Natural killer cell (primary cell): ENCODE measurements around the gene LIPG. TPM values are rescaled to one million over a fixed set of nuclear protein-coding genes. Genes with fewer than 3 reads are reported as not detected.

Experiments
- ATAC-seq, 3 donors: fragments of 150-1000 bp in 2 of 3; fragments of 200-7000 bp in 1 of 3; cut with Tn5 transposase; 1 replicate in 1 of 3; 2 replicates in 2 of 3; pipeline ENCODE4 v1.10.0; 2021; ENCODE audit warnings: mild to moderate bottlenecking in 2 of 3, moderate library complexity in 2 of 3
- DNase-seq, 2 donors: peaks; one replicate each; pipeline versions ENCODE4 v3.0.0 to v3.0.0-alpha.2; 2013 to 2021; ENCODE audit warnings: mixed read lengths in 1 of 2
- H3K27ac ChIP-seq: one replicate; pipeline ENCODE4 v1.5.1; 2013; ENCODE audit warnings: mild to moderate bottlenecking, low read length
- H3K27me3 ChIP-seq: one replicate; pipeline ENCODE4 v1.6.1; 2013; ENCODE audit warnings: low read length; ENCODE audit not compliant: control insufficient read depth, insufficient read depth
- H3K36me3 ChIP-seq: one replicate; pipeline ENCODE4 v1.6.1; 2013; ENCODE audit warnings: low read length; ENCODE audit not compliant: control insufficient read depth, insufficient read depth
- H3K4me1 ChIP-seq: one replicate; pipeline ENCODE4 v1.6.1; 2013; ENCODE audit warnings: low read length; ENCODE audit not compliant: control insufficient read depth, insufficient read depth
- H3K4me3 ChIP-seq: one replicate; pipeline ENCODE4 v1.5.1; 2013; ENCODE audit warnings: low read length
- H3K9me3 ChIP-seq: one replicate; pipeline ENCODE4 v1.6.1; 2013; ENCODE audit warnings: low read length; ENCODE audit not compliant: control insufficient read depth, insufficient read depth
- H3K27ac Mint-ChIP-seq, 2 donors: one replicate each; pipeline ENCODE4 v1.8.0; 2022; ENCODE audit warnings: mild to moderate bottlenecking in 2 of 2, mixed read lengths in 2 of 2, moderate library complexity in 1 of 2
- H3K27me3 Mint-ChIP-seq, 2 donors: one replicate each; pipeline ENCODE4 v1.8.0; 2022; ENCODE audit warnings: low read depth in 2 of 2, mixed read lengths in 2 of 2
- H3K36me3 Mint-ChIP-seq: one replicate; pipeline ENCODE4 v1.8.0; 2022; ENCODE audit warnings: mixed read lengths
- H3K4me1 Mint-ChIP-seq, 2 donors: one replicate each; pipeline ENCODE4 v1.8.0; 2022; ENCODE audit warnings: mixed read lengths in 2 of 2
- H3K4me3 Mint-ChIP-seq: one replicate; pipeline ENCODE4 v1.8.0; 2022; ENCODE audit warnings: mild to moderate bottlenecking, moderate library complexity, mixed read lengths
- H3K9me3 Mint-ChIP-seq, 2 donors: one replicate each; pipeline ENCODE4 v1.8.0; 2022; ENCODE audit warnings: mixed read lengths in 2 of 2
- CTCF ChIP-seq: fragments of 200-600 bp; IDR thresholded peaks from one replicate; pipeline ENCODE4 v1.8.0; 2022; ENCODE audit warnings: antibody characterized with exemption
- WGBS: methylation state at CpG from one replicate; pipeline ENCODE4 v1.1.7; 2013; ENCODE audit warnings: missing lambda C conversion rate; ENCODE audit not compliant: insufficient coverage; 5-methylcytosine and 5-hydroxymethylcytosine counted together
- intact Hi-C: fragments of 100-400 bp; cut with micrococcal nuclease; formaldehyde crosslinking; loops from one replicate; pipeline ENCODE4 v1.14.2; 2022
- total RNA-seq, 4 donors: library from RNA; stranded (reverse); fragments of 120-200 nt in 1 of 4; gene quantifications; one replicate each; pipeline versions ENCODE4 v1.2.3 to v1.2.4, GENCODE V29; 2013 to 2022

Gene LIPG
- total RNA-seq, 3 donors from 2014 or later (not counting 1 experiment from before 2014, with no cell fraction given): 0.48 TPM; not detected in 2

DNA sequence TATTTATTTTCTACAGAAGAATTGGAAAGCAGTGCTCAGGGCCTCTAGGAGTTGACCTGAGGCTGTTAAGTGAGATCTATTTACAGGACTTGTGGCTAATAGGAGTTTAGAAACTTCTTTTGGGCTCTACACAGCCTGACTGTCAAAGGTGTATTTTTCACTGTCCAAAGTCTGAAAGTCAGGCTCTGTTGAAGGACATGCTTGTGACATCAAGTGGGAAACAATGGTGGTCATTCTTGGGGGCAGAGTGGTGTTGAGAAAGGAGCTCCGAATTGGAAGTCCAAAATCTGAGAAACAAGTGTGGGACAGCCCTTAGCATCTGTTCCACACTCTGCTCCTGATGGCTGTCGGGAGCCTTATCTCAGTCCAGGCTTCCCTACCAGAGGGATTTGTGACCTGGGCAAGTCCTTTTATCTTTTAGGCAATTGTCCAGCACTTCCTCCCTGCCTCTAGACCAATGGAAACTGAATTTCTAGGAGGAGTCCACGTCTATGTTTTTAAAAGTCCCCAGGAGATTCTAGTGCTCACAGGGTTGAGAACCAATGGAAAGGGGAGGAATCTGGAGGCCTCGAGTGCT lies 76.4 kb downstream of the LIPG start:
- no peak overlapping the region for H3K4me3 Mint-ChIP-seq
- TF ChIP-seq CTCF: no peak
- H3K36me3 Mint-ChIP-seq: no peaks in the 10 kb centered on the region
- H3K4me1 Mint-ChIP-seq: no peaks in the 10 kb centered on the region
- H3K36me3 ChIP-seq: no peaks in the 10 kb centered on the region
- intact Hi-C loops: no loop called here
- no peaks in the 10 kb centered on the region for H3K9me3 Mint-ChIP-seq
- no peak overlapping the region for H3K27ac ChIP-seq
- no peak overlapping the region for H3K27ac Mint-ChIP-seq
- no peak overlapping the region for H3K4me3 ChIP-seq
- 69% methylated on average over 4 of the region's 4 CpGs for WGBS
- no peaks in the 10 kb centered on the region for H3K4me1 ChIP-seq
- H3K27me3 ChIP-seq: no peaks in the 10 kb centered on the region
- H3K9me3 ChIP-seq: no peaks in the 10 kb centered on the region
- ATAC-seq (no peak), DNase-seq (no peak)
- H3K27me3 Mint-ChIP-seq: peaks cover 4 to 13% of the 10 kb centered on the region in 2 donors

DNA sequence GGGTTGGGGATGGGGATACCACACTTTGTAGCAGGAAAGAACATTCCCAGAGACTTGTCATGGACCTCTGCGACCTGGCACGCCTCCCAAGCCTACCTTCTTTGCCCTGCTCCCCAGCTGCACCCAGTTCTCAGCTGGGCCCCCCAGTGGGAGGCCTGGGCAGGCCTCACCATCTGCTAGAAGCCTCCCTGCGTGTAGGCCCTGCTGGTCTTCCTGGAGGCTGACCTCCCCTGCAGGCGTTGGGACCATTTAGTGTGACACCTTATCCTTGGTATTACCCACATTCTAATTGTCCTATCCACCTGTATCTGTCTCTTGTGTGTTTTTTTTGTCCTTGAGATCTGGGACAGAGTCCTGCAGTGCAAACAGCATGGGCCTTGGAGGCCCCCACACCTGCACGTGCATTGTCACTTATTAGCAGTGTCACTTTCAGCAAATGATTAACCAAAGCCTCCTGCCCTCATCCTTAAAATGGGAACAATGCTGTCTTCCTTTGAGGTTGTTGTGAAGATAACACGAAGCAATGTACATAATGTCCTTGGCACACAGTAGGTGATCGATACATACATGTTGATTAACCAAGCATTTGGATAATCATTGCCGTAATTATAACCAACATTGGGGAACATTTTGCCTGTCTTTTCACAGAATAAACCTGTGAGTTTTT lies 77.2 kb downstream of the LIPG start:
- no peak overlapping the region for H3K4me3 Mint-ChIP-seq
- no peaks in the 10 kb centered on the region for H3K9me3 Mint-ChIP-seq
- intact Hi-C loops: no loop called here
- TF ChIP-seq CTCF: no peak
- no peaks in the 10 kb centered on the region for H3K4me1 Mint-ChIP-seq
- peaks cover 7 to 12% of the 10 kb centered on the region in 2 donors for H3K27me3 Mint-ChIP-seq
- 84% methylated on average over 8 of the region's 8 CpGs for WGBS
- no peak overlapping the region for H3K27ac ChIP-seq
- H3K36me3 Mint-ChIP-seq: no peaks in the 10 kb centered on the region
- no peak for DNase-seq
- H3K4me3 ChIP-seq: no peak overlapping the region
- no peaks in the 10 kb centered on the region for H3K27me3 ChIP-seq
- no peak for ATAC-seq
- no peaks in the 10 kb centered on the region for H3K36me3 ChIP-seq
- H3K4me1 ChIP-seq: no peaks in the 10 kb centered on the region
- no peak overlapping the region for H3K27ac Mint-ChIP-seq
- H3K9me3 ChIP-seq: no peaks in the 10 kb centered on the region

- no peaks in the 10 kb centered on the region for H3K36me3 Mint-ChIP-seq
- 79% methylated on average over 13 of the region's 13 CpGs for WGBS
- Histone ChIP-seq H3K9me3 (no peaks in the 10 kb centered on the region), H3K4me1 (no peaks in the 10 kb centered on the region), H3K36me3 (no peaks in the 10 kb centered on the region), H3K4me3 (no peak overlapping the region), H3K27me3 (no peaks in the 10 kb centered on the region), H3K27ac (no peak overlapping the region)
- H3K27ac Mint-ChIP-seq: no peak overlapping the region
- intact Hi-C loops: no loop called here
- H3K4me1 Mint-ChIP-seq: no peaks in the 10 kb centered on the region
- no peak for ATAC-seq
- no peak overlapping the region for H3K4me3 Mint-ChIP-seq
- no peak for TF ChIP-seq CTCF
- H3K9me3 Mint-ChIP-seq: no peaks in the 10 kb centered on the region
- no peak for DNase-seq
- peaks cover 7 to 12% of the 10 kb centered on the region in 2 donors for H3K27me3 Mint-ChIP-seq
Observed at GRCh38 chr18:49639643-49640391, 78.0 kb downstream of the LIPG start.
